Medulla oblongata (tissue), 1 donor: Measurements from ENCODE around the gene LRRD1.
"Not testable (repeated sequence)": the region's sequence is repeated elsewhere in the genome, so short reads cannot be mapped to it uniquely, and the experiment has no call there.

Experiments used
- DNase-seq: peaks from one replicate; pipeline ENCODE4 v3.0.0-alpha.2; 2015; ENCODE audit errors: extremely low spot score

LRRD1 gene

DNA sequence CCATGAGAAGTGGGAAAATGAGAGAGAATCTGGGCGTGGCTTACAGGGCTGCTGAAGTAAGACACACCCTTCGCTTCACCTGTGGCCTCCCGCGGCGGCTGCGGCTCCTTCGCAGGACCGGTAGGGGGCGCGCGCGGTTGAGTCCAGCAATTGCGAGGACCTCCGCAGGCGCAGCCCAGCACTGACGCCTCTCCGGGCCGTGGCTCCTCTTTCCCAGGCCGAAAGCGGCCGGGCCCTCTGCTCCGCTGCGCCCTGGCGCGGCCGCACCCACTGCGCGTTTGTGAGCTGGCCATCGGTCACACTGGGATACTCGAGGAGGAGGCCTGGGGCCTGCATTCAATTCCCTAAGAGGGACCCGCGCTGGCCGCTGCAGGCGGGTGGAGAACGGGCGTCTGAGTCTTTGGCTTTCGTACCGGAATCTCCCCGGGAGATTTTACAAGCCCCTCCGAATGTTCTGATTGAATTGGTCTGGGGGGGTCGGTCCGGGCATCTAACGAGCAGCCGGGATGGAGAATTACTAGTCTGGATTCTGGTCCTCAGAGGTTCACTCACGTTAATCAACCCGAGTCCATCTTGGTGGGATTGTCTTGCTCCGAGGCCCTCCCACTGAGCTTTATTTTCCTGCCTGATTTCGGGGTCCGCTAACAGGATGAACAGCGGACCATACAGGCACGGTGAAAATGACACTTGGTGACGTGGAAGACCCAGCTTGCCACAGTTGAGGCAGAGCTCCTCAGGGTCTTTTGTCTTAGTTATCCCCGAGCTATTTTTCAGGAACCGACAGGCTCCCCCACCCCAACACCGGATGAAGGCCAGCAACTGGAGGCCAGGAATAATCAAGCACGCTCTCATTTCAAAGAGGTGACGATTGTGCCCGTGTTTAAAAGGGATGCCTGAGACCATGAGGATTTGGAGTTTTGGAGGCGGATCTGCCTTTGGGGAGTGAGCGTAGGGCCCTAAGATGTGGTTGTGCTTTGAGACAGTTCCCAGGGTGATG is at the start of gene LRRD1:
Gene LRRD1, minus strand, starts transcription at position 215 of the 997 bp plus-strand sequence. CDS start 13,940 bp downstream, outside the sequence.
- DNase-seq = peak; percentile 85

DNA sequence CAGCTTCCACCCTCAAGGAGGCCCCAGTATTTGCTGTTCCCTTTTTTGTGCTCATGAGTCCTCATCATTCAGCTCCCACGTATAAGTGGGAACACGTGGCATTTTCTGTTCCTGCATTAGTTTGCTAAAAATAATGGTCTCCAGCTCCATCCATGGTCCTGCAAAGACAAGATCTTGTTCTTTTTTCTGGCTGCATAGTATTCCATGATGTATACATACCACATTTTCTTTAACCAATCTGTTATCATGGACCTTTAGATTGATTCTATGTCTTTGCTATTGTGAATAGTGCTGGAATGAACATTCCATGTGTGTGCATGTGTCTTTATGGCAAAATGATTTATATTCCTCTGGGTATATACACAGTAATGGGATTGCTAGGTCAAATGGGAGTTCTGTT is 49.8 kb upstream of the LRRD1 start:
- no peak for DNase-seq

DNA sequence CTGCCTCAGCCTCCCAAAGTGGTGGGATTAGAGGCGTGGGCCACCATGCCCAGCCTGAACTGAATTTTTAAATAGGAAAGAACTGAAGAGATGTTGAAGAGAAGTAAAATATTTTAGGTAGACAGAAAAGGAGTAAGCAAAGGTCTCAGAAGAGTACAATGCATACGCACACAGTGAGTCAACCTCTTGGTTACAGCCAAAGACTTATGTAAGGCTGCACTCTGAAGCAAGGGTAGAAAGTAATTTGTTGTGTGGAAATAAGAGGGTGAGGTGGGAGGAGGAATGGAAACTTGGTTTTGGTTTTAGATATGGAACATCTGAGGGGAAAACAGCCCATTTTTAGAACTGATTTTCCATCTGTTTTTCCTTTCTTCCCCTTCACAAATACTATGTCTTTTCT is 49.2 kb upstream of the LRRD1 start:
- DNase-seq = no peak

DNA sequence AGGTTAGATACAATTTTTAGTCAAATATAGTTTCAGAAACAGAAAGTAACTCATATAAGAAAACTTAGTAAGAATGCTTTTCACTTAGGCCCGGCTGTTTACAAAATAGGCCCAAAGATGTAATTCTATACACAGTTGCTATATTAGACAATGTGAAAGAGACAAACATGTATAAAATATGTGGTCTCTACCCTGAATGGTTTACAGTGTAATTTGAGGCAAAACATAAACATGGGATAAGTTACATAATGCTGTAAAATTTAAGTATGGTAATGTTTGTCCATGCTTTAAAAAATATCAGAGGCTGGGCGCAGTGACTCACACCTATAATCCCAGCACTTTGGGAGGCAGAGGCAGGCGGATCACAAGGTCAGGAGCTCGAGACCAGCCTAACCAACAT is 48.0 kb upstream of the LRRD1 start:
- DNase-seq = no peak

DNA sequence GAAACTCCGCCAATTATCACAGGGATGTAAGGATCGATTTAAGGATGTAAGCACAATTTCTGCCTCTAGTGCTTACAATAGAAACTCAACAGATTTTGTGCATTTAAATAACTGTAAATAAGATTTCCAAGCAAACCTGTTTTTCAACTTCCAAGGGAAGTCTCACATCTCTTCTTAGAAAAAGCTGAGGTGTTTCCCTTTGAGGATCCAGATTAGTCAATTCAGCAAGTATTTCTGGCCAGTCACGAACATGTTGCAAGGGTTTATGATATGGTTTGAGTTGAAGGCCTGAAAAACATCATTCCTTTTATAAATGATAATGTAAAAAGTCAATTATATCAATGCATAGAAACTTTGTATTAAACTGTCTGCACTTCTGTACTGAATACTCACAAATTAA is 42.8 kb upstream of the LRRD1 start:
- no peak for DNase-seq

DNA sequence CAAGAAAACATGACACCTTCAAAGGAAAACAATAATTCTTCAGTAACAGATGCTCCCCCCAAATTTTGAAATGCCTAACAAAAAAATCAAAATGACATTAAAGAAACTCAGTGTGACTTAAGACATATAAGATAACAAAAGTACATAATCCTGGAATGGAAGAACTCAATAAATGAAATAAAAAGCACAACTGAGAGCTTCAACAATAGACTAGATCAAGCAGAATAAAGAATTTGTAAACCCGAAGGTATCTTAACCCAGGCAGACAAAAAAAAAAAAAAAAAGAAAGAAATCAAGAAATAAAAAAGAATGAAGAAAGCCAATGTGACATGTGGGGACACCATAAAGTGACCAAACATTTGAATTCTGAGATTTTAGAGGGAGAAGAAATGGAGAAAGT is 27.7 kb upstream of the LRRD1 start:
- DNase-seq = no peak

DNA sequence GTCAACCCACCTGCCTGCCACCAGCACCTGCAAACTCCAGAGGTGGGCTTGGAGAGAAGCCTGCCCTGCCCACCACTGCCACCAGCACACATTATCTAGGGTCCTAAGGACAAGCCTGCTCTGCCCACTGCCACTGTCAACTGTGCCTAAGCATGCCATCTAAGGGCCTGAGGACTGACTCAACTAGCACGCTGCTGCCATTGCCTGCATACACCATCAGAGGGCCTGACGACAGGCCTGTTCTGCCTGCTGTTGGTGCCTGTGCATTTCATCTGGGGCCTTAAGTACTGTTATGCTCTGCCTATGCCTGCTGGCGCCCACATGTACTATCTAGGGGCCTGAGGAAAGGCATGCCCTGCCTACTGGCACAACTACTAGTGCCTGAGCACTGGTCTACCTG is 27.0 kb upstream of the LRRD1 start:
- DNase-seq = no peak

DNA sequence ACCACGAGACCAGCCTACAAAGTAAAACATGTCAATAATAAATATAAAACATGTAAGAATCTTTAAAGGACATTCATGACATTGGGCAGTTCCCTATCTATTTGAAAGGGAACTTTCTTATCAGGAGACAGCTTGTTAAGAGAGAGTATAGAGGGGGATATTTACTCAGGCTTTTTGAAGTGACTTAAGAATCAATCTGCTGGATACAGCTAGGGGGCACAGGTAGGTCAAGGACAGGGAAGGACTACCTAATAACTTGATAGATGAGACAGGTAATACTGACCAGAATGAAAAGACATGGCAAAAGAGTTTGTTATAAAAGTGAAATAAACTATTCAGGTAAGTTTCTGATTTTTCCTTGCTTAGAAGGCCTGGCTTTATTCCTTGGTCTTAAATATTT is 21.8 kb upstream of the LRRD1 start:
- DNase-seq = no peak

DNA sequence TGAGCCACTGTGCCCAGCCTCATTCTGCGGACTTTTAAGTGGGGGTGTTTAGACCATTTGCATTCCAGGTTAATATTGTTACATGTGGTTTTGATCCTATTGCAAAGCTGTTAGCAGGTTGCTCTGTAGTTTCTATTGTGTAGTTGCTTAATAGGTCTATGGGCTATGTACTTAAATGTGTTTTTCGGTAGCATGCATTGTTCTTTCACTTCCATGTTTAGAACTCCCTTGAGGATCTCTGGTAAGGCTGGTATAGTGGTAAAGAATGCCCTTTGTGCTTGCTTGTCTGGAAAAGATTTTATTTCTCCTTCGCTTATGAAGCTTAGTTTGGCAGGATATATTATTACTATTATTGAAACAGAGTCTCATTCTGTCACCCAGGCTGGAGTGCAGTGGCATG is 13.4 kb upstream of the LRRD1 start:
- DNase-seq = no peak

DNA sequence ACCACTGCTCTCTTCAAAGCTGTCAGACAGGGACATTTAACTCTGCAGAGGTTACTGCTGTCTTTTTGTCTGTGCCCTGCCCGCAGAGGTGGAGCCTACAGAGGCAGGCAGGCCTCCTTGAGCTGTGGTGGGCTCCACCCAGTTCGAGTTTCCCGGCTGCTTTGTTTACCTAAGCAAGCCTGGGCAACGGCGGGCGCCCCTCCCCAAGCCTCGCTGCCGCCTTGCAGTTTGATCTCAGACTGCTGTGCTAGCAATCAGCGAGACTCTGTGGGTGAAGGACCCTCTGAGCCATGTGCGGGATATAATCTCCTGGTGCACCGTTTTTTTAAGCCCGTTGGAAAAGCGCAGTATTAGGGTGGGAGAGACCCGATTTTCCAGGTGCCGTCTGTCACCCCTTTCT is 10.3 kb upstream of the LRRD1 start:
- not testable (repeated sequence) for DNase-seq

DNA sequence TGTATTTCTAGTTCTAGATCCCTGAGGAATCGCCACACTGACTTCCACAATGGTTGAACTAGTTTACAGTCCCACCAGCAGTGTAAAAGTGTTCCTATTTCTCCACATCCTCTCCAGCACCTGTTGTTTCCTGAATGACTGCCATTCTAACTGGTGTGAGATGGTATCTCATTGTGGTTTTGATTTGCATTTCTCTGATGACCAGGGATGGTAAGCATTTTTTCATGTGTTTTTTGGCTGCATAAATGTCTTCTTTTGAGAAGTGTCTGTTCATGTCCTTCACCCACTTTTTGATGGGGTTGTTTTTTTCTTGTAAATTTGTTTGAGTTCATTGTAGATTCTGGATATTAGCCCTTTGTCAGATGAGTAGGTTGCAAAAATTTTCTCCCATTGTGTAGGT is 5.4 kb upstream of the LRRD1 start:
- DNase-seq = not testable (repeated sequence)

DNA sequence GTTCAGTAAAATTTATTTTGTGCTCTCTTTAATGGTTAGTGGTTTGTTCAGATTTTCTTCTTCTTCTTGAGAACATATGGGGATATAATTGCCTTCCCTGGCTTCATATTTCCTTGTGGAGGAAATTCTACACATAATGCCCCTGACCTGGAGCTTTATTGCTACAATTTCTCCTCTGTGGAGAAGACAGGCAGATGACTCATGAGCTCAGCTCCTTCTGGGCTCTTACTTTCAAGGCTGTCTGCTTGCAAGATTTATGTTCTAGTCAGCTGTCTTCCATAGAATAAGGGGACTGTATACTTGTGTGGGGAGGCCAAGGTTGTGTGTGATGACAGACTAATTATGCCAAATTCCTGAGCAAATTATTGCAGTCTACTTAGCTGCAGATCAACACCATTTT is 1.6 kb downstream of the LRRD1 start:
- DNase-seq = no peak

DNA sequence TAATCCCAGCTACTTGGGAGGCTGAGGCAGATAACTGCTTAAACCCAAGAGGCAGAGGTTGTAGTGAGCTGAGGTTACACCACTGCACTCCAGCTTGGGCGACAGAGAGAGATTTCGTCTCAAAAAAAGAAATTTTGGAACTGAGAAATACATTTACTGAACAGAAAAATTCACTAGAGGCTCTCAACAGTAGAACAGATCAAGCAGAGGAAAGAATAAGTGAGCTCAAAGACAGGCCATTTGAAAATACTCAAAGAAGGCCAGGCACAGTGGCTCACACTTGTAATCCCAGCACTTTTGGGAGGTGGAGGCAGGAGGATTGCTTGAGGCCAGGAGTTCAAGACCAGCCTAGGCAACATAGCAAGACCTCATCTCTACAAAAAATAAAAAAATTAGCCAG is 9.4 kb downstream of the LRRD1 start:
- DNase-seq = not testable (repeated sequence)

DNA sequence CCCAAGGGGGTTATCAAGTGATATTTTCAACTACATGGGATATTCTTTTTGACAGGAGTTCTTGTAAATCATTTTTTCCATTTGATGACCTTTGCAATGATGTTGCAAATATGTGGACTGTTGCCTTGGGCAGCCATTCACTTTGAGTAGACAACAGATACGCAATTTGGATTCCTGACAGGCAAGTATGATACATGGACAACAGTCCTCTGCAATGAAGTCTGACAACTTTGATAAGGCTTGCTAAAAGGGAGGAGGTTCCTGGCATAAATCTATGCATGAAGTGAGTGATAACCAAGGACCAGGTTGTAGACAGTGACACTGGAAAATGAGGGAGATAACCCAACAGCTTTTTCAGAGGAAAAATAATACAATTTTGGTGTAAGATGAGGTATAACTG is 17.7 kb downstream of the LRRD1 start:
- DNase-seq = no peak

DNA sequence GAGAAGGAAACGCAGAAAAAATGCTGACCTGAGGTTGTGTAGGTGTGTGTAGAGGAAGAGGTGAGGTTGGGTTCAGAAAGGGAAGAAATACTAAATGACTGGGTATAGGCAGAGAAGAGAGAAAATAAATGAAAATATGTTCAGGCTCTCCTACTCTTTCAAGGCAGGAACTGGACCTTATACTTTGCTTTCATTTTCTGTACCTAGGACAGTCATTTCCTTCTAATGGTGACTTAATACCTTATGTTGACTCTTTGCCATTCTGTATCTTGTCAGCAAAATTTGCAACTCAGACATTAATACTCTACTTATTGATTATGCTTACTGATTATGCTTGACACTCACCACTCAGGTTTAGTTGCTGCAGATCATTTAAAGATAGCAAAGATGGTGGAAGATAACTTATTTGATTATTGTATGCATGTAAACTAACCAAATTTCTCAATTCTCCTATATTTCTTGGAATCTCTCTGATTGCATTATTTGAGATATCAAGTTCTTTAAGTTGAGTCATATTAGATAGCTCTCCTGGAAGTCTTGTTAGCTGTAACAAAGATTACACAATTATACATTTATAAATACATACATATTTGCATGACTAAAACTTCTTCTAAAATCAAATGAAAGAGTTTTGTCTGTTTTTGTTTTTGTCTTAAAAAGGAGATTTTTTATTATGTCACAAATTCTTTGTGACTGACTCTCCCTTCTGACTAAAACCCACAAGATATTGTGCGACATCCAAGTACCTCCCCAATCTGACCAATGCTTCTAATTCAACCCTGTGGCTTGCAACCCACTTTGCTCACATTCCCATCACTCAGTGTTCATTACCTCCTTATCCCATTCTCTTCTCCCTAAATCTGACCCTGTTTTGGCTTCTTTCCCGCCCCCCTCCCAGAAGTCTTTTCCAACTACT is 20.0 kb downstream of the LRRD1 start:
- DNase-seq = no peak

DNA sequence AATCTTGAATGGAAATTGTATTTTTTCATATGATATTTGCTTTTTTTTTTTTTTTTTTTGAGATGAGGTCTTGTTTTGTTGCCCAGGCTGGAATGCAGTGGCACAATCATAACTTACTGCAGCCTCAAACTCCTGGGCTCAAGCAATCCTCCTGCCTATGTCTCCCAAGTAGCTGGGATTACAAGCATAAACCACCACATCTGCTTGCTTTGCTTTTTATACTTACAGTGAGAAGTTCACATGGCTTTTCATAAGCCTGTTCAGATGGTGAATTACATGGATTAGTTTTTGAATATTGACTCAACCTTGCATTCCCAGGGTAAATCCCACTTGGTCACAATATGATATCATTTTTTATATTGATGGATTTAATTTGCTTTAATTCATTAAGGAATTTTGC is 22.0 kb downstream of the LRRD1 start:
- no peak for DNase-seq

DNA sequence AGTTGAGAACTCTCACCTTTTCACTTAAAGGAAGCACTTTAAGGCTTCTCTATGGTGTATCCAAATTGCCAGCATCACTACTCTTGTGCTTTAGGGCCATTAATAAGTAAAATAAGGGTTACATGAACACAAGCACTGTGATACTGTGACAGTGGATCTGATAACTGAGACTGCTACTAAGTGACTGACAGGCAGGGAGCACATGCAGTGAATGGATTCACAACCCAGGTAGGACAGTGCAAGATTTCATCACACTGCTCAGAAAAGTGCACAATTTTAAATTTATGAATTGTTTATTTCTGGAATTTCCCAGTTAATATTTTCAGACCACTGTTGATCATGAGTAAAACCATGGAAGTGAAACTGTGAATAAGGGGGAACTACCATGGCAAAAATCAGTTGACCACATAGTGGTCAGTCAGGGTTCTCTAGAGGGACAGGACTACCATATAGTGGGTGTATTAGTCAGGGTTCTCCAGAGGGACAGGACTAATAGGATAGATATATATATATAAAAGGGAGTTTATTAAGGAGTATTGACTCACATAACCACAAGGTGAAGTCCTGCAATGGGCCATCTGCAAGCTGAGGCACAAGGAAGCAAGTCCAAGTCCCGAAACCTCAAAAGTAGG is 23.7 kb downstream of the LRRD1 start:
- no peak for DNase-seq

DNA sequence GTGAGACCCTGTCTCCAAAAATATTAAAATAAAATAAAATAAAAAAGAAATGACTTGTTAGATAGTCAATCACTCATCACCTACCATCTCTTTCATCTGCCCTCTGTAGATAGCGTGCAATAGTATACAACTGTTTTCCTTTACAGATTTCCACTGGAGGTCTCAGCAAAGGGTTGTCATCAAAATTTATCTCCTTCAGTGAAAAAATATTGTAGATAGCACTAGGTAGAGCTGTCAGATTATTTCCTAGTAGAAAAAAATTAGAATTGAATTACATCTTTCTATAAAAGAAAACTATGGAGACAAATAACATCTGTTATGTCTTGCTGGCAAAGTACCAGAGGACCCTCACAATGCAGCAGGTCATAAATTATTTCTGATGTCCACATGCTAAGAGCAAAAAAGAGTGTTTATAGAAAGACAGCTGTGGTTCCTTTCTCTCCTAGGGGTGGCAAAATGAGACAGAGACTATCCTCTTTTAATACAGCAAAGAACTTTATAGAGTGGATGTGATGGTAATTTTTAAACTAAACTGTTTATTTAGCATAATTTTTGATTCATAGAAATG is 28.4 kb downstream of the LRRD1 start:
- DNase-seq = no peak

DNA sequence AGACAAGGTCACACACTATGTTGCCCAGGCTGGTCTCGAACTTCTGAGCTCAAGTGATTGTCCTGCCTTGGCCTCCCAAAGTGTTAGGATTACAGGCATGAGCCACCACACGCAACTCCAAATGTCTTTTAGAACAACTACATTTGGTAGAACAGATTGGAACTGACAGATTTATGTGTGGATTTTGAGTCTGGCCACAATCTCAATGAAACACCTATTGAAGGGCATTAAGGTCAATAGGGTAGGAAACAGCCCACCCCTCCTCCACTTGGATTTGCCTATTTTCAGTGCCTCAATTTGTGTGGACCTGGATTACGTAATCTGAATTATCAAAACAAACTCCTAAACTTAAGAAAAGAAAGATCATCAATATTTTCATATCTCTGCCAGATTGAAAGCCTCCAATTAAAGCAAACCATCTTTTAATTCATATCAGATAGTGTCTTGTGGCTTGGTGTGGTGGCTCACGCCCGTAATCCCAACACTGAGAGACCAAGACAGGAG is 29.2 kb downstream of the LRRD1 start:
- no peak for DNase-seq

DNA sequence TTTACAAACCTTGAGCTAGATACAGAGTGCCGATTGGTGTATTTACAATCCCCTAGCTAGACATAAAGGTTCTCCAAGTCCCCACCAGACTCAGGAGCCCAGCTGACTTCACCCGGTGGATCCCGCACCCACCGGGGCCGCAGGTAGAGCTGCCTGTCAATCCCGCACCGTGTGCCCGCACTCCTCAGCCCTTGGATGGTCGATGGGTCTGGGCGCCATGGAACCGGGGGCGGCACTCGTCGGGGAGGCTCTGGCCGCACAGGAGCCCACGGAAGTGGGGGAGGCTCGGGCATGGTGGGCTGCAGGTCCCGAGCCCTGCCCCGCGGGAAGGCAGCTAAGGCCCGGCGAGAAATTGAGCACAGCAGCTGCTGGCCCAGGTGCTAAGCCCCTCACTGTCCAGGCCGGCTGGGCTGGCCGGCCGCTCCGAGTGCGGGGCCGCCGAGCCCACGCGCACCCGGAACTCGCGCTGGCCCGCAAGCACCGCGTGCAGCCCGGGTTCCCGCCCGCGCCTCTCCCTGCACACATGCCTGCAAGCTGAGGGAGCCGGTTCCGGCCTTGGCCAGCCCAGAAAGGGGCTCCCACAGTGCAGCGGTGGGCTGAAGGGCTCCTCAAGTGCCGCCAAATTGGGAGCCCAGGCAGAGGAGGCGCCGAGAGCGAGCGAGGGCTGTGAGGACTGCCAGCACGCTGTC is 35.6 kb downstream of the LRRD1 start:
- not testable (repeated sequence) for DNase-seq

DNA sequence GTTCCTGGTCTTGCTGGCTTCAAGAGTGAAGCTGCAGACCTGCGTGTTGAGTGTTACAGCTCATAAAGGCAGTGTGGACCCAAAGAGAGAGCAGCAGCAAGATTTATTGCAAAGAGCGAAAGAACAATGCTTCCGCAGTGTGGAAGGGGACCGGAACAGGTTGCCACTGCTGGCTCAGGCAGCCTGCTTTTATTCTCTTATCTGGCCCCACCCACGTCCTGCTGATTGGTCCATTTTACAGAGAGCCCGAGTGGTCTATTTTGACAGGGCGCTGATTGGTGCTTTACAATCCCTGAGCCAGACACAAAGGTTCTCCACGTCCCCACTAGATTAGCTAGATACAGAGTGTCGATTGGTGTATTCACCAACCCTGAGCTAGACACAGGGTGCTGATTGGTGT is 36.2 kb downstream of the LRRD1 start:
- not testable (repeated sequence) for DNase-seq
